ENCODE data around the gene NIM1K.

The NIM1K gene

DNA sequence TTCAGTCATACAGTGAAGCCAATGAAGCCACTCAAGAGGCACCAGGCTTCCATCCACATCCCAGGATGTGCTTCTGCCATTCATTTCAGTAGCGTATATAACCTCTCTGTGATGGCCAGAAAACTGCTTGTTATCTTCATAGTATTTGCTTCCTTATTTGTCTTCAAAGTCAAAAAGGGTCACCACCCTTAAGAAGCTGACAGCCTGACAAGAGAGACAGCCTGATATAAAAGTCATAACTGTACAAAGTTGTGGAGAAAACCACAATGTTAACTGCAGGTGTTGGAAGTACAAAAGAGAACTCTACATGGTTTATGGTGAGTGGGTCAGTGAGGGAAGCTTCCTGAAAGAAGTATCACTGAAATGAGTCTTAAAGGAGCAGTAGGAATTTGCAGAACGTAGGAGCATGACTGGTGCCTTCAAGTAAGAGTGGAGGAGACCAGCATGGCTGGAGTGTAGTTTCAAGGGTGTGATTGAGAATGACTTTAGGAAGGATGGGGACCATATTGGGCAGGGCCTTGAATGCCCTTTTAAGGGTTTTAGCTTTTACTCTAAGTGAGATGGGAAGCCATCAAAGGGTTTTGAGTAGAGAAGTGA lies 33.7 kb downstream of the NIM1K start:
- TF ChIP-seq, protein P1, sequence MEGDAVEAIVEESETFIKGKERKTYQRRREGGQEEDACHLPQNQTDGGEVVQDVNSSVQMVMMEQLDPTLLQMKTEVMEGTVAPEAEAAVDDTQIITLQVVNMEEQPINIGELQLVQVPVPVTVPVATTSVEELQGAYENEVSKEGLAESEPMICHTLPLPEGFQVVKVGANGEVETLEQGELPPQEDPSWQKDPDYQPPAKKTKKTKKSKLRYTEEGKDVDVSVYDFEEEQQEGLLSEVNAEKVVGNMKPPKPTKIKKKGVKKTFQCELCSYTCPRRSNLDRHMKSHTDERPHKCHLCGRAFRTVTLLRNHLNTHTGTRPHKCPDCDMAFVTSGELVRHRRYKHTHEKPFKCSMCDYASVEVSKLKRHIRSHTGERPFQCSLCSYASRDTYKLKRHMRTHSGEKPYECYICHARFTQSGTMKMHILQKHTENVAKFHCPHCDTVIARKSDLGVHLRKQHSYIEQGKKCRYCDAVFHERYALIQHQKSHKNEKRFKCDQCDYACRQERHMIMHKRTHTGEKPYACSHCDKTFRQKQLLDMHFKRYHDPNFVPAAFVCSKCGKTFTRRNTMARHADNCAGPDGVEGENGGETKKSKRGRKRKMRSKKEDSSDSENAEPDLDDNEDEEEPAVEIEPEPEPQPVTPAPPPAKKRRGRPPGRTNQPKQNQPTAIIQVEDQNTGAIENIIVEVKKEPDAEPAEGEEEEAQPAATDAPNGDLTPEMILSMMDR (IDR thresholded peaks at IDR 0.05; ENCODE audit: low read depth, low read length, missing control alignments) = no peak
- DNase-seq (ENCODE audit: low read depth) = no peak

DNA sequence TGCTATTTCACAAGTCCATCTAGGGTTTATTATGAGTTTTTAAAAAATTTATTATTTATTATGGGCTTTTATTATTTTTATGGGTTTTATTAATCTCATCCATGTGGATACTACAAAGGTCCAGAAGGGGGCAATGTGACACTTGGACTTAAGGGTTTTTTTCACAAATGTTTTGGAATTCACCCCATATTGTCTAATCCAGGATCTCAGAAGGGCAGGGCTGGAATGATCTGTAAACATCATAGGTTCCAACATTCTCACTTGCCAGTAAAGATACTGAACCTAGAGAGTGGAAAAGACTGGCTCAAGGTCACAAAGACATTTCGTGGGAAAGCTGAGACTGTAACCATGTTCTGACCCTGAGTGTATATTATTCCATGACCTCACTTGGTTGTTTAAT lies 35.6 kb downstream of the NIM1K start:
- no peak for DNase-seq (ENCODE audit: low read depth)
- TF ChIP-seq, protein P1 (IDR thresholded peaks at IDR 0.05; ENCODE audit: low read depth, low read length, missing control alignments) = peak; percentile 29
- H3K4me3 ChIP-seq (ENCODE audit: low read depth, low read length) = no peak overlapping the region

More for the DNA sequence above, 33.7 kb downstream of the NIM1K start:
- H3K4me3 ChIP-seq (ENCODE audit: low read depth, low read length) = no peak overlapping the region

DNA sequence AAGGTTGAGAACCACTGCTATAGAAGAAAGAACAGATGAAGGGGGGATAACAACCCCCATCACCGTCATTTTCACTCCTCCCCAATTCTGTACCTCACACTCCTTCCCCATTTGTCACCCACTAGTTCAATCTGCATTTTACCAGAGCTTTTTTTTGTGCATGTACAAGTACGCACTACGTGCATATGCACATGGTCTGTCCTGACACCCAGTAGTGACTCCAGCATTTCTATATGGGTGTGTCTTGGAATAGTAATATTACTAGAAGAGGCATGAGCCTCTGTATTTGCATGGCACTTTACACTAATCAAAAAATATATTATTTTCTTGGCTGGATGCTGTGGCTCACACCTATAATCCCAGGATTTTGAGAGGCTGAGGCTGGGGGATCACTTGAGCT lies 38.7 kb downstream of the NIM1K start:
- no peak overlapping the region for H3K4me3 ChIP-seq (ENCODE audit: low read depth, low read length)
- TF ChIP-seq, protein P1 (IDR thresholded peaks at IDR 0.05; ENCODE audit: low read depth, low read length, missing control alignments) = no peak
- no peak for DNase-seq (ENCODE audit: low read depth)

DNA sequence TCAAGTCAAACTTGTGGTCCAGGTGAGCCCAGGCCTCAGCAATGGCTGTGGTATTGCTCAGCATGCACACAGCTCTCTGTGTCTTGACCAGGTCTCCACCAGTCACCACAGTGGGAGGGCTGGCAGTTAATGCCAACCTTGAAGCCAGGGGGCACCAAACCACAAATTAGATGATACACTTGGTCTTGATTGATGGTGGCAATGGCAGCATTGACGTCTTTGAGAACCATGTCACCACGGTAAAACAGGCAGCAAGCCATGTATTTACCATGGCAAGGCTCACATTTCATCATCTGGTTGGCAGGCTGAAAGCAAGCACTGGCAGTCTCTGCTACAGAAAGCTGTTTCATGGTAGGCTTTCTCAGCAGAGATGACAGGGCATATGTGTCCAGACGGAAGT lies 40.0 kb downstream of the NIM1K start:
- H3K4me3 ChIP-seq (ENCODE audit: low read depth, low read length) = no peak overlapping the region
- TF ChIP-seq, protein P1 (IDR thresholded peaks at IDR 0.05; ENCODE audit: low read depth, low read length, missing control alignments) = peak; percentile 33
- DNase-seq (ENCODE audit: low read depth) = no peak

DNA sequence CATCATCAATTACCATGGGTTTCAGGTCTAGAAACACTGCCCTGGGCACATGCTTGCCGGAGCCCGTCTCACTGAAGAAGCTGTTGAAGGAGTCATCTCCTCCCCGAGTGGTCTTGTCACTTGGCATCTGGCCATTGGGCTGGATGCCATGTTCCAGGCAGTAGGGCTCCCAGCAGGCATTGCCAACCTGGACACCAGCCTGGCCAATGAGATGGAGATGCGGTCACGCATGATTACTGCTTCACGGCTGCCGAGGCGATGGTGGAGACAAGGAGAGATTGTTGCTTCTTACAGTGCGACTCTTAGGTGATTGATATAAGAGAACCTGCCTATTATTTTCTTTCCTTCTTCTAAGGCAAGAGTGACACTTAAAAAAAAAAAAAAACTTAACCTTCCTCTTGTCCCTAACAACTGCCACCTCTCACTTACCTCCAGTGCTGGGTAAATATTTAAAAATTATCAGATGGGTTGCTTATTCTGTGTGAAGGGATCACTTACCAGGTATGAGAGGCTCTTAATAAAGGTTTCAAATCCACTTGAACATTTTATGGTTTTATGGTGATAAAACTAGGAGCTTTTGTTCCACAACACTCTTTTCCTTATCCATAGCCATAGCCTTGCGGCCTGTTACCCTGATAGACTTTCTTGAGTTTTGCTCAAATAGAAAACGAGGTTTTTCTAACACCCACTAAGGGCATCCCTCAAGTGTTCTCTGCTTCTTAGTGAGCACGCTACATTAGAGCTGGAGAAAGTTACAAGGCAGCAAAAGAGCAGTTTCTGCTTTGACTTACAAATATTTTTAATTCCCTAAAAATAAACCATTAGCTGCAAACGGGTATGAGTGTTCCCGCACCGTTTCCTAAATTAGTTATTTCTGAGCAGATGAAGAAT lies 41.2 kb downstream of the NIM1K start:
- no peak for DNase-seq (ENCODE audit: low read depth)
- TF ChIP-seq, protein P1 (IDR thresholded peaks at IDR 0.05; ENCODE audit: low read depth, low read length, missing control alignments) = no peak
- H3K4me3 ChIP-seq (ENCODE audit: low read depth, low read length) = no peak overlapping the region

DNA sequence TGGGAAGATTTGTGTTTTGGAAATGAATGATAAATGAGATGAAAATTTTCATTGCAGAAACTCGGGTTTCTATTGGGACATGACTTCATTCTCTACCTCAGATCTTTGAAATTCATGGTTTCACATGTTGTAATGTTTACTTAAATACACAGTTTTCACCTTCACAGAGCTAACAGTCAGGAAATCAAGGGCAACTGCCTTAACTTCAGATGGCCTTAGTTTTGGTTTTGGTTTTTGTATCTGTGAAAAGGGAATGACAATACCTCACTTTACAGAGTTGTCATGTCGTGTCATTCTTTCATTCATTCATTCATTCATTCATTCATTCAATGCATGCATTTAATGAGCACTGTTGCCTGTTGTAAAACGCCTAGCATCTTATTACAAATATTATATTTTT lies 41.9 kb downstream of the NIM1K start:
- DNase-seq (ENCODE audit: low read depth) = no peak
- no peak overlapping the region for H3K4me3 ChIP-seq (ENCODE audit: low read depth, low read length)
- TF ChIP-seq, protein P1 (IDR thresholded peaks at IDR 0.05; ENCODE audit: low read depth, low read length, missing control alignments) = no peak
